Glomerular endothelial cell (primary cell): ENCODE data around the gene CD93. TPM values are rescaled to one million over a fixed set of nuclear protein-coding genes. Genes with fewer than 3 reads are reported as not detected.

Experiments used
- DNase-seq: peaks from one replicate; pipeline ENCODE4 v3.0.0-alpha.2; 2011; ENCODE audit warnings: low read depth, low spot score; ENCODE audit errors: extremely low read depth
- total RNA-seq: library from RNA; depleted of rRNA; stranded (reverse); fragments of >200 nt; gene quantifications from 2 replicates; pipeline ENCODE4 v1.2.3, GENCODE V29; 2015

Gene CD93
- total RNA-seq = 604 and 1,041 TPM in 2 replicates

DNA sequence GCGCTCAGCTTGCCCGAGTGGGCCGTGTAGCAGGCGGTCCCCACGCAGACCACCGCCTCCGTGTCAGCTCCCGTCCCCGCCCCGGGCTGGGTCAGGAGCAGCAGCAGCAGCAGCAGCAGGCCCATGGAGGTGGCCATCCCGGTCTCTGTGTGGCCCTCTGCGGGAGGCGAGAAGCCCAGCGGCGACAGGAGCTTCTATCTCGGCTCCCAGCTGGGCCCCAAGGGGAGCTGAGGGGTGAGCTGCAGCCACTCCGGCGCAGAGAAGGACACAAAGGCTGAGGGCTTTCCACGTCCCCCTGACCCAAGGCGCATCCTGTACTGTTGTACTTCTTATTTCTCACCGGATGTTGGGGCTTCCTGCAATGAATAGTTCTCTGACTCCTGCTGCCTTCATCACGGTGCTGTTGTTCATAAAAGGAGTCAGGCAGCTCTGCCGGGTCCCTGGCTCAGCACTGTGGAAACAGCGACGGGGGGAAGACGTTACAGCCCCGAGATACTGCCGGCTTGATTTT is at the start of gene CD93:
CD93 (minus strand) TSS at position 269 of the 511 bp plus-strand sequence; CDS start at position 137, 132 bp downstream.
- DNase-seq = no peak

DNA sequence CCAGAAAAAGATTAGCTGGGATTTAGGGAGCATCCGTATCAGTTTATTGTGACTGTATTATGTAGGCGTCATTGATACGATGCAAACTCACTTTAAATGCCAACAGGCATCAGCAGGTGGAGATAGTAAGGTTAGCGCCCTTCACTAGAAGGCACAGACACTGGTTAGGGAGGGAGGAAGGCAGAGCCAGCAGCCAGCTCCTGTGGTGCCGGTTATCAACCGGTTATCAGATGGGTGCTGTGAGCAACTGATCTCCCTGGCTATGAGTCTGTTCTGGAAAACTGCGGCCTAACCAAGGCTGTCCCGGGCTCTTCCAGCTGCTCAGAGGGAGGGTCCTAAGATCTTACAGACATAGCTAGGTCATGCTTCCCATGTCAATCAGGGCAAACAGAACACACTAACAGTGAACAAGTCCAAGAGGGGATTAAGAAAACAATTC is 47.5 kb upstream of the CD93 start:
- DNase-seq = no peak

- no peak for DNase-seq
Observed at GRCh38 chr20:23132930-23133559, 46.9 kb upstream of the CD93 start.

- no peak for DNase-seq
Observed at GRCh38 chr20:23132293-23132929, 46.3 kb upstream of the CD93 start.

GRCh38 chr20:23131766-23132165 is 45.6 kb upstream of the CD93 start:
- DNase-seq = no peak

DNA sequence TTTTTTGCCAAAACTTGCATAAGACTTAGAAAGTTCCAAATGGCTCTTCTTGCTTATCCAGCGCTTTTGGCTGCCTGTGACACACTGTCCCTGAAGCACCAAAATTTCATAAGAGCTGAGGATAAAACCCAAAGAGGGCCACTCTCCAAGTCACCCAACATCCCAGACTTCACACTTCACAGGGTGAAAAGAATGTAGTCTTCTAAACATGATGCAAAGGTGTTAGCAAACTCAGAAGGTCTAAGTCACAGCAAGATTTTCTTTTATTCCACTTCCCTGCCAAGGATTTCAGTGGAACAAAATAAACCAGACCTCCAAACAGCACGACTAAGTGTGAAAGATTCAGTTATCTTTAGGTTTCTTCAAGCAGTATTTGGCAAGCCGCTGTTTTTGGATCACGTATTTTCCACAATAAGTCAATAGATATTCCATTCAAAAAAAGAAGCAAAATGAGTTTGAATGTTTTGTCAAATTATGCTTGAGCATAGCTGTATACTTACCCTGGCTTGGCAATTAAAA is 44.6 kb upstream of the CD93 start:
- no peak for DNase-seq

DNA sequence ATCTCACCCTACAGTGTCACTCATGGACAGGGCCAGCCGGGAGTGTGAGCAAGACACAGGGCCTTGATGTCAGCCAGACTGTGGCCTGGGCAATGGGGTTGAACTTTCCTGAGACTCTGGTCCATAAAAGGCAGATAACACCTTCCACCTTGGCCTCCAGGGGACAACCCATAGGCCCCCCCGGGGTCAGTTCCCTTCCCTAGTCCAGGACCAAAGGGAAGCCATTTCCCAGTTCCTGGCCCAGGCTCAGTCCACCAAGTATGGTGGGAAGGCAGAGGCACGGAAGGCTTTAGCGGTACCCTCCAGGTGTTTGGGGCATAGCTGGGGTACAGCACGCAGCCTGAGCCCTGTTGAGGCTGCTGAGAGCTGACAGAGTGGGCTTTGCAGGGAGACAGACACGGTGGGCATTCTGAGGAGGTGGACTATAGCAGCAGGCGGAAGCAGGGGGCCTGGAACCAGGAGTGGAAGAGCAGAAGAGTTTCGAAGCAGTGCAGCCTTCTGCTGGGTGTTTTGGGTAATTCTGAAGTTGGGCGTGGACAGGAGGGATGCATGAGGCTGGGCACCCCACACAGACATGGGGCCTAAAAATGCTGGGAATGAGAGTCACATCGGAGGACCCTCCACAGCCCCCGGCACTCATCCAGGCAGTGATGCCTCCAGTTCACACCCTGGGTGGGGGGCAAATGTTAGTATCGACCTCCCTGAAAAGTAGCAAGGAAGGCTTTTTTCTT is 43.9 kb upstream of the CD93 start:
- no peak for DNase-seq

GRCh38 chr20:23129266-23129665 is 43.1 kb upstream of the CD93 start:
- no peak for DNase-seq

- no peak for DNase-seq
Observed at GRCh38 chr20:23128461-23129125, 42.5 kb upstream of the CD93 start.

DNA sequence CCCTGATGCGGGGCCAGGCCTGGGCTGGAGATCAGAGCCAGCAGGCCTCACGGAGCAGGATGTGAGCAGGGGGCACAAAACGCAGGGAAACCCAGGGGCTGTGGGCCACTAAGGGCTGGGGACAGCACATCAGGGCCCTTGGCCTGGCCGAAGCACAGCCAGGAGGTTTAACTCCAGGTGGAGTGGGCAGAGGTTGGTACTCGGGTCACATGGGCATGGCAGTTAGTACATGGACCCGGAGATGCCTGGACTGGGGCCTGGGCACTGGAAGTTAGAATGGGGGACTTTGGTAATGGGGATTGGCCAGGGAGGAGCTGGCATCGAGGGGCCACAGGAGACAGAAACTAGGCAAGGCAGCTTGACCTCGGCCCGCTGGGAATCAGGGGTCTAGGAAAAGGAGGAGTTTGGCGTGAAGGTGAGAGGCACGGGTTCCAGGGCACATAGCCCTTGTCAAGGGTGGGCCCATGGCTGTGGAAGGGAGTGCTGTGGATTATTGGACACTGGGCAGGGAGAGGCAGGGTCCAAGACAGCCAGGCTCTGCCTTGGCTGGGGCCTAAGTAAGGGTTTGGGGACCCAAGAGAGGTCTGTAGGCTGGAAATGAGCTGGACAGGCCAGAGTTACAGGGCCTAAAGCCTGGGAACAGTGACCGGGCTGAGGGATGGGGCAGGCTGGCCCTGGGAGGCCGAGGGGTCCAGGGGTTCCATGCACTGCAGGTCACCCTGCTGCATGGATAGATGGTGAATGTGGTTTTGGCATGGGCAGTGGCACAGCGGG is 41.6 kb upstream of the CD93 start:
- DNase-seq = no peak

DNA sequence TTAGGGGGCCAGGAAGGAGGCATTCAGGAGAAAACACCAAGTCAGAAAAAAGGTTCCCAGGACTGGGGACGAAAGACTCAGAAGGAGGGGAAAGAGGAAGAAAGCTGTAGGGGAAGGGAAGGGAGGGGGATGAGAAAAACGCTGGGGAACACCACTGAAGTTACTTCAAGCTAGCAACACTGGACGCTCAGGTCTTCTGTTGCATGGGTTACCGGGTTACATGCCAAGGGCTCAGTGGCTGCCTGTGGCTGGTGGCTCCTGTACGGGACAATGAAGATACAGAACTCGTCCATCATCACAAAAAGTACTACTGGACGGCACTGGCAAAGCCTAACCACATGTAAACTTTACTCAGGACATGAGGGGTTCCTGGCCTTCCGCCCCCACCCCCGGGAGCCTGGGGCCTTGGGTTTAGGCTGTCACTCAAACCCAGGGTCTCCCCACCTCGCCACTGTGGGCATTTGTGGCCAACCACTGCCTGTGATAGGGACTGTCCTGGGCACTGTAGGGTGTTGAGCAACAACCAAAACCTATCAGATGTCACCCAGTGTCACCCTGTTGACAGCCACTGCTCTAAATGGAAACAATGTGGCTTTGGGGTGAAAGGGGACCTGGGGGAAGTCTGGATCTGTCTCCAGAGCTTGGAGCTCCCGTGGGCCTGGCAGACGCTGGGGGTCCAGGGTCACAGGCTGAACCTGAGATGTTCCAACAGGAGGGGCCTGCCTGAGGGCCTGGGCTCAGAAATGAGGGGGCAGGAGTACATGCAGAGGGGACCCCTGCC is 40.3 kb upstream of the CD93 start:
- DNase-seq = no peak

DNA sequence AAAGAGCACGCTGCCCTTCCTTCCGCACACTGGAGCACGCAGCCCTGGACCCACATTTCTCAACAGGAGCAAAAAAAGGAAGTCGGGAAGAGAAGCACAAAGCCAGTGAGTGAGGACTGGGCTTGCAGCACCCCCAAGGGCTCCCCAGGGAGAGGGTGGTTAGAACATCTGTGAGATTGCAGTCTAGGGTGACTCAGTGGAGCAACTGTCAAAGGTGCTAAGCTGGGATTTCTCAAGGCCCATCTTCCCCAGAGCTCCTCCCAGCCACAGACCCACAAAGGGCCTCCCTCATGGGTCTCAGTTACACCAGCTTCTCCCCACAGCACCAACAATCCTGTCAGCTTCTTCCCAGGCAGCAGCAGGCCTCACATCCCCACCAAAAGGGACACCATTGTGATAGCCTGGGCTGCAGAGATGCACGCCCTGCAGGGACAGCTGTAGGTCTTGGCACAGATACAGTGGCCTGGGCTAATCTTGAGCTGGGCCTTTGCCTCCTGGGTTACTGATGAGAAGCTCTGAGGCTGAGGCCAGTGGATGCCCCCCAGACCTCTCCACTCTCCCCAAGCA is 39.6 kb upstream of the CD93 start:
- no peak for DNase-seq

- no peak for DNase-seq
Observed at GRCh38 chr20:23125159-23125558, 39.0 kb upstream of the CD93 start.

- DNase-seq = no peak
Observed at GRCh38 chr20:23123886-23124285, 37.8 kb upstream of the CD93 start.

DNA sequence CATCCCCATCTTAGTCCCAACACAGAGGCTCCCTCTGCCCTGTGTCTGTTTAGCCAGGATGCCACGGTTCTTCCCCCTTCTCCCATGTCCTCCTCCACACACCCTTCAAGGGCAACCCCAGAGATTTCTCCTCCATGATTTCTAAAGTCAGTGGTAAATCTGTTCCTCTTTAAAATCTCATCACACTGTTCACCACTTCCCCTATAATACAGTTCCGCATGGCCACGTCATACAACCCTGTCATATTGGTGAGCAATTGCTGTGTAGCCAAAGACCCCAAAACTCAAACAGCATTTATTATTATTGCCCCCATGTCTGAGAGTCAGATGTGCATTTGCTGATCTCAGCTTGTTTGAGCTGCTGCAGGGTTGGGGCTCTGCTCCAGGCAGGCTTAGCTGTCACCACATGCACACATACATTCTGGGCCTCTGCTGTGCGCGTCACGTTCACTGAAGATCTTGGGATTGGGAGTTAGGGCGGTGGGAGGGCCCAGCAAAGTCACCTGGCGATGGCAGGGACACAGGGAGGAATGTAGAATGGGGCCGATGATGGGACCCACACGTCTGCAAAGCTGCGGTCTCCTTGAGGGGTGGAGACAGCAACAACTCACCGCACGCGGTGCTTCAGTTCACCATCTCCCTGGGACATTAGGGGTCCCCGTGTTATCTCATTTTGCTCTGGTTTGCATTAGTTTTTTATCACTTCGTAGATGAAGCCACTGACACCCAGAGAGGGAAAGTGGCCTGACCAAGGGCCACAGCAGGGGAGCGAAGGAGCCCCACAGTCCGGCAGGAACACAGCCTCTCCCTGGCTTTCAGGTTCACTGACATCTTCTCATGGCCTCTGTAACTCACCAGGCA is 36.9 kb upstream of the CD93 start:
- no peak for DNase-seq

DNA sequence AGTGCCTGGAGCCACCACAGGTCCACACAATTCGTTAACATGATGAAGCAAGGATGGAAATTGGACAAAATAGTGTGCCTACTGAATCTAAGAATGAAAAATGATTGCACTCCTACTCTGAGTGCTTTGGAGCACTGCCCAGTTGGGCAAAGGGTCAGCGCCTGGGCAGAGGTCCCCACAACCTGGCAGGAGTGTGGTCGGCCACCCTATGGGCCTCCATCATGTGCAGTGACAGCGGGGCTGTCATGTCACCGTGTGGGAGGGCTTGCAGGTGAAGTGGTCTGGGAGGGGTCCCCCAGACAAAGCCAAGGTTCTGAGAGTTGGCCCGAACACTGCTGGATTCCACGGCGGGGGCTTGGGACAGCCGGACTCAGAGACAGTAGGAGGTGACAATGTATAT is 36.2 kb upstream of the CD93 start:
- no peak for DNase-seq

DNA sequence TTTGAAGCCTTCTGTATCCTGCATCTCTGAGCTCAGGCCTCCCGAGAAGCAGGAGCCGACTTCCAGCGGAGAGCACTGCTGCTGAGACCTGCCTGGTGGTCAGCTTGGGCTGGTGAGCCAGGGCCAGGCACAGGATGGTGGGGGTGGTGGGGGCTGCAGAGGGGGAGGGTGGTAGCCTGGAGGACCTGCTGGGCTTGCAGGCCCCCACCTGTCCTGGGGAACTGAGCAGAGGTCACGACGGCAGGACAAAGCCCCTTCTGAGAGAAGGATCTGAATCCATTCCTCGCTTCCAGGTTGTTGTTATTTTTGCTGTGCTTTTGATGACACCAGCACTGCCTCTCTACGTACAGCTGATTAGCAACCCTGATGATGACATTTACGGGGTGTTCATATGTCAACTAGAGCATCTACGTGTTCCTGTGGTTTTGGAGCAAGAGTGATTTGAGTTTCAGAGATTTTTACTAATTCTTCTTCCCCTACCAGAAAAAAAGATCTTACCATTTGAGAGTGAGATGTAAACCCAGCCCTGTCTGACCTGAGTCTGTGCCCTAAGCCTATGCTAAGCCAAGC is 35.7 kb upstream of the CD93 start:
- no peak for DNase-seq
